ENCODE results near the gene DCLK1.
"Not testable (repeated sequence)": the region's sequence is repeated elsewhere in the genome, so short reads cannot be mapped to it uniquely, and the experiment has no call there.

DCLK1 gene

DNA sequence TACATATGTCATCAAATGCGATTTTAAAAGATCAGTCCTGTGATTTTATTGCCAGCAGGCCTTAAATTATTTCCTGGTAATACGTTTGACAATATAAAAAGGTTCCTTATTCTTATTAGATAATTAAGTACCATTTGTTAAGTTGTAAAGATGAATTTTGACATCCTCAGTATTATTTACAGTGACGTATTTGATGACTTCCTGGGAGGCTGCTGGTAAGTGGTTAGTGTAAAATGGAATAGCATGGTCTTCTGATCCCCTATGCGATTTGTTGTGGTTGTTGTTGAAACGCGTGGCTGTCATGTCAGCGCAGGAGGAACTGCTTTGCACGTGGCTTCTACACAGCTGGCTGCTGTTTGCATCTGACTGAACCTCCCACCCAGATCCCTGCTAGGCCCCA, 99.7 kb downstream of the DCLK1 start:
- DNase-seq: no peak

DNA sequence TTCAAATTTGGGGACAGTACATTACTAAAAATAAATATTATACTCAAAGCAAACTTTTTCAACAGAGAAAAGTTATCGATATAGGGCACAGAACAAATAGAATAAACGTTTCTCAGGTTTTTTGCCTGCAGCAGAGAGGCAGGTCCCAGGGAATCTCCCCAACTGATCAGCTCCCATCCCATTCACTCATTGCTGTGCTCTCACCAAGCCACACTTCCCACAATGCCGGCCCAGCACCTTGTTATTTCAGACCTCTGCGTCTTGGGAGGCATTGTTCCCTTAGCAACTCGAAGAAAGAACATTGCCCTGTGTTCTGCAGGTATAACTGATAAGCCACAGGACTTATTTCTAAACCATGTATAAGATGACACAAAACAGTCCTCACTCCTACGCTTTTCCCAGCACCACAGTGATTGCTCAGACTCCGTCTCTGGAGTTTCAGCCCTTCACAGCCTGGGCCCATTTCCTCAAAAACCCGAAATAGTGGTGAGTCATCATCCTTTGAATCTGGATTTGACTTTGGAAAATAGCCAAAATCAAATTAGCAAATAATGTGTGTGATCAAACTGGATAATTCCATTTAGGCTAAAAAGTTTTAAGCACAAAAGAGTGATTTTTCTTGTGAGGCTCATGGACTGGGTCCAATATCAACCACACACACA, 100.4 kb downstream of the DCLK1 start:
- DNase-seq: peak; percentile 90

DNA sequence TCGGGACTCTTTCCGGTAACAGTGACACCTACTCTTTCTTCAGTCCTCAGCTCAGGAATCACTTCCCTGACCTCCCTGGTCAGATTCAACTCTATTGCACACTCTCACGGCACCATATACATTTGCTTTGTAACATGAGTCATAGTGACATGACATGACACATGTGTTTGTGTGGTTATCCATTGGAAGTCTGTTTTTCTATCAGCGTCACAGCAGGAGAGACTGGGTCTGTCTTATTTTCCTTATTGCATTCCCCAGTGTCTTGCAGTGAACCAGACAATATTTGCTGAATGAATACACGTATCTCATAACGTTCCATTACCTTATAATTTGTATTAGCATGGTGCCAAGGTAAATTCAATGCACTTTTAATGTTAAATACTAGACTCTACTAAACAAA, 102.0 kb downstream of the DCLK1 start:
- DNase-seq: peak; percentile 84

DNA sequence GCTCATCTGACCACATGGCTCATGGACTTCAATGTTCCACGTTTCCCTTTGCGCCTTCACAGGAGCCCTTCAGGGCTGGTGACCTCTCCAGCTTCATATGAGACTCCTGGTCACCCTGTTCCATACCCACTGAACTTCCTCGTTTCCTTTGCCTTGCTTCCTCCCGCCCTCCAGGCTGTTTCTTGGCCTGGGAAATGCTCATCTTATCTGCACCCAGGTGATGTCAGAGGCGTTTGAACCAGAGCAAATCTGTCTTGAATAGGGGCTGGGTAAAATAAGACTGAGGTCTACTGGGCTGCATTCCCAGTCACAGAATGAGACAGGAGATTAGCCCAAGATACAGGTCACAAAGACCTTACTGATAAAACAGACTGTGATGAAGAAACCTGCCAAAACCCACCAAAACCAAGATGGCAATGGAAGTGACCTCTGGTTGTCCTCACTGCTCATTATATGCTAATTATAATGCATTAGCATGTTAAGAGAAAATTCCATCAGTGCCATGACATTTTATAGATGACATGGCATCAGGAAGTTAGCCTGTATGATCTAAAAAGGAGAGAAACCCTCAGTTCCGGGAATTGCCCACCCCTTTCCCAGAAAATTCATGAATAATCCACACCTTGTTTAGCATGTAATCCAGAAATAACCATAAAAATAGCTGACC, 102.7 kb downstream of the DCLK1 start:
- DNase-seq: no peak

DNA sequence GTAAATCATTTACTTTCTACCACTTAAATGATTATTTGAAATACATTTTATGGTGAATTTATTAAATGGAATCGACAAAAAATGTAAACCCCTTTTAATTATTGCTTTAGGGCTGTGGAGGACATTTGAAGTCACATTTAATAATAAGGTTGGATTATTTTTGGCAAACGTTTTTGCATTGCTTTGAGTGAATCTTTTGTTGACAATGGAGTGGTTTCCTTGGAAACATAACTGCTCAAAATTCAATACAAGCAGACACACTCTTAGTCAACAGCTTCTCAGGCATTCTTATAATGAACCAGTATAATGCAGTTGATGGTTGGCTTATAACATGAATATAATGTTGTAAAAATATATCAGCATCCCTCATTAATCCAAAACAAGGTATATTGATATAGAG, 104.7 kb downstream of the DCLK1 start:
- DNase-seq: no peak

- no peak for DNase-seq
These were observed 116.4 kb downstream of the DCLK1 start for GRCh38 chr13:36014763-36015162.

GRCh38 chr13:36006894-36007675, 124.1 kb downstream of the DCLK1 start:
- DNase-seq: no peak

DNA sequence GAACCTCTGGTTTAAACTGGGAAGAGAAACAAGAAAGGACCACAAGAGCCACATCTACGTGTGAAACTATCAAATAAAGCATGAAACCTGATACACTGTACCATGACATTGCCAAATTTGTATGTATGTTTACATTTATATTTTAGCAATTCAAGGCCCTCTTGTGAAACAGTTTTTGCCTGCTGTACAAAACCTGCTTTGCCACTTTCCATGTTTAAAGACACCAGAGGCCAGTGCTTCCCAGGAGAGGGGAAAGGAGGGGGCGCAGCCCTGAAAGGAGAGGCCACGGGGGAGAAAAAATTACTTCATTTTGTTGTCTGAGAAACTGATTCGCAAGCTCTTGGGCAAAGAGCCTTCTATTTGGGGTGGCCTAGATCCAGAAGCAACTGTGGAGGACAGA, 124.8 kb downstream of the DCLK1 start:
- DNase-seq: no peak

DNA sequence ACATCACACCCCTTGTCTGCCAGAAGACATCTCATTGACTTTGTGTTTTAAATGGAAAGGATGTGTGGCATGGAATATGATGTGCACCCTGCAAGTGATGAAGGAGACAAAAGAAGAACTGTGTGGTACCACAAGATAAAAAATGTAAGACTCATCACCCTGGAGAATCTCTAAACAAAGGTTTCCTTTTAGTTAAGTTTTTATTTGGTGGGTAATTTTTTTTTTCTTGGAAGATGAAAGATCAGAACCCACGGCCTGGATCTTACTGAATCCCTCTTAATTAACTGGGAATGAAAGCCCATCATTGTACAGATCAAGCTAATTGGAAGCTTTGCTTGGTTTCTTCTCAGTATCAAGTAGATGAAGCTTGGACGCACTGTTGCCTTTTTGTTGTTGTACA, 129.6 kb downstream of the DCLK1 start:
- no peak for DNase-seq

GRCh38 chr13:36000028-36000427, 131.2 kb downstream of the DCLK1 start:
- DNase-seq: no peak

GRCh38 chr13:35996360-35996759, 134.8 kb downstream of the DCLK1 start:
- DNase-seq: no peak

DNA sequence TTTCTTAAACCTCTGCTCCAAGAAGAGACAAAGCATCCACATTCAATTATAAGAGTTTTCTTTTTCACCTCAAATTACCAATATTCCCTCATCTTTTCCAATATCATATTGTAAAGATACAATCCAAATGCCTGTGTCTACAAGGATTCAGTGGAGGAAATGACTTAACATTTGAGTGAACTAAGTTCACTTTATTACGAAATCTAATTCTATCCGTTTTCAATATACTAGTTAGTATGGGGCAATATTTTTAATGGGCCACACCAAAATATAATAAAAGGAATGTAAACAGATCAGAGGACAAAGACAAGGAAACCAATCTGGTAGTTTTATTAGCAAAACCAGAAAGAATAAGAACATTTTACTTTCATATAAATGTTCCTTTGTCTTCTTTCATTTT, 136.0 kb downstream of the DCLK1 start:
- no peak for DNase-seq

DNA sequence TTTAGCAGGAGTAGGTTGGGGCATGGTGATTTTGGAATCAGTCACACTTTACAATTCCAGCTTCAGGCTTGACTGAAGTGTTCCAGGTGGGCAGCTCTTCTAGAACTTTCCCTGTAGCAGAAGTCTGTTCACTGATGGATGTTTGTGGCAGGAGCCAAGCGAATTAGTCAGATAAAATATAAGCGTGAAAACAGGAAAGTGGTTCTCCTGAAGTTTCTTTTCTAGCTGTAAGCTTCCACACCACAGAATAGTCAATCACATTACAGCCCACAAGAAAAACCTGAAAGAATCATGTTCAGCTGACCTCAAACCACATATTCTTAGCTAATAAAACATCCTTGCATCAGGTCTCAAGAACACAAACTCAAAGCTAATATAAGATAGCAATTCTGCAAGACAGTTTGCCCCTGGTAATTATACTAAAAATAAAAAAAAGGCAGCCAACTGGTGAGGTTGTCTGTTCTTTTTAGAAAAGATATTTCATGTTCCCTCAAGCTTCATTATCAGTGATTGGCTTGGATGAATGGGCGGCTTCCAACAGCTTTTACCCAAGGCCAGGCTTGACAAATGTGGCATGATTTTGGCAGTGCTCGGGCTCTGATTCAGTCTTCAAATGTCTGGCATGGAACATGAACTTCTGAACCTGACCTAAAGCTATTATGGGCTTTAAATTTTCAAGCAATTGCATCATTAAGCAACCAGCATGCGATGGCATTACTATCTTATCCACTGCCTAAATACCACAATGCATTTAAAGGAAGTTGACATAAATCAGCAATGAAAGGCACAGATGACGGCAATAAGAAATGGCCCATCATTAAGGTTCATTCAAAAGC, 136.8 kb downstream of the DCLK1 start:
- DNase-seq: peak; percentile 93

GRCh38 chr13:35993686-35994085, 137.5 kb downstream of the DCLK1 start:
- no peak for DNase-seq

- no peak for DNase-seq
These were observed 138.2 kb downstream of the DCLK1 start for GRCh38 chr13:35992964-35993363.

DNA sequence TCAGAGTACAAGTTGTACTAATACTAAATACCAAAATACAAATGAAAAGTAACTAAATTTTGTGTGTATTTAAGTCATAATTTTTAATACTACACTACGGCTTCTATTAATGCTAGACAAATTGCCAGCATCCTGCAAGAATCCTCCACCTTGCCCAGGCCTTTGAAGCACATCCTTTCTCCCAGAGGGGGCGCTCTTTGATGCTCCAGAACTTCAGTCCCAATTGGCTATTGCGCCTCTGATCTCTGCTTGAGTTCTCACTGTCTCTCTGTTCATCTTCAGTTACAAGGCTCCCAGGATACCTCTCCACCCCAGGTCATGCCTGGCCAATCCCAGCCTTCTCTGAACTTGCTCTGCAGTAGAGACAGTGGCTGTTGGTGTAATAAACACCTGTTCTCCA, 141.0 kb downstream of the DCLK1 start:
- DNase-seq: no peak

- DNase-seq: peak; percentile 35
These were observed 142.5 kb downstream of the DCLK1 start for GRCh38 chr13:35988648-35989081.

DNA sequence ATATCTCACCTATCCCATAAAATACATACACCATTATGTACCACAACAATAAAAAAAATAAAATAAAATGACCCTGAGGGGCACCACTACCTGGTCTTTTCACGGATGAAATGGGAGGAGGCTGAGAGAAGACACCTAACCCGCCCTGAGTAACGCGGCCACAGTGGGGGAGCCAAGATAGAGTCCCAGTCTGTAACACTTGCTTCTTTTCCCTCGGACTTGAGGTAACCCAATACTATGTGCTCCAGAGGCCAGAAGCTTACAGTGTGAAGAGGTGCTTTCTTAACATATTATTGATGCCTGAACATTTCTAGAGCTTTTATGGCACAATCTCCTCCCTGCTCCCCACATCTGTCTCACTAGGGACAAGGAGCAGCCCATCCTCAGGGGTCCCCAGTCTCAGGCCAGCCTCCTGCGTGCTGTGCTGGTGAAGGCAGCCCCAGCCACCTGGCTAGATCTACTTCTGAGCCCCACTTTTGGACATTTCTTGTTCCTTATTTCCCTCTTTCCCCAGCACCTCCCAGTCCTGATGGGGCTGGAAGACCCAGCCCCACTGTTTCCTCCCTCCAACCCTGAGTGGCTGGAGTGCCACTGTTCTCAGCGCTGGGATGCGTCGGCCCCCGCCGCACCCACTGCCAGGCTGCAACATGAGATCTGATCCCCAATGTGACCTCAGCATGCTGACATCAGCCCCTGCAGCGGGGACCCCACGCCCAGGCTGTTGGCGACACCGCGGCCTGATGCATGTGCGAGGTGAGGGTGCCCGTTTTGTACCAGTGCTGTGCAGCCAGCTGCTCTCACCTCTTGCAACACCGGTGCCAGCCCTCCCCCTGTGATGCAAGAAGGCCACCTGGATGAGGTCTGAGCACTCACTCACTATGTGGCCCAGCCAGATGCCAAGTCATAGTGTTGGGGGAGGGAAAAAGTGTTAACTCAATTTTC, 143.3 kb downstream of the DCLK1 start:
- DNase-seq: no peak

- no peak for DNase-seq
These were observed 146.3 kb downstream of the DCLK1 start for GRCh38 chr13:35984776-35985453.

- DNase-seq: no peak
These were observed 146.9 kb downstream of the DCLK1 start for GRCh38 chr13:35984287-35984686.

GRCh38 chr13:35983703-35984102, 147.5 kb downstream of the DCLK1 start:
- not testable (repeated sequence) for DNase-seq

All from fibroblast of skin of right biceps (primary cell).